Stimulated activated CD4-positive, alpha-beta T cell treated with anti-CD3 and anti-CD28 coated beads, TNF-alpha, amount 100 ng/mL, for 24 hours (primary cell): ENCODE measurements around the gene ABCA7.

ENCODE experiments used
- DNase-seq, 3 experiments: peaks; one replicate each; pipeline ENCODE4 v3.0.0-alpha.2; 2020; ENCODE audit warnings: low read depth in 3 of 3

Gene ABCA7

GRCh38 chr19:1002600-1002999, 37.3 kb upstream of the ABCA7 start:
- DNase-seq, result no peak

- DNase-seq, result no peak
Observed at GRCh38 chr19:1003283-1003682, 36.6 kb upstream of the ABCA7 start.

- DNase-seq, result no peak
Observed at GRCh38 chr19:1004204-1004802, 35.6 kb upstream of the ABCA7 start.

GRCh38 chr19:1004803-1005664, 34.9 kb upstream of the ABCA7 start:
- no peak for DNase-seq

- DNase-seq, result no peak
Observed at GRCh38 chr19:1006711-1007398, 33.1 kb upstream of the ABCA7 start.

GRCh38 chr19:1007399-1008251, 32.3 kb upstream of the ABCA7 start:
- no peak for DNase-seq

GRCh38 chr19:1008268-1009040, 31.5 kb upstream of the ABCA7 start:
- DNase-seq, result no peak

GRCh38 chr19:1009041-1009980, 30.6 kb upstream of the ABCA7 start:
- no peak for DNase-seq

- no peak for DNase-seq
Observed at GRCh38 chr19:1009981-1010538, 29.8 kb upstream of the ABCA7 start.

- no peak for DNase-seq
Observed at GRCh38 chr19:1010586-1011510, 29.1 kb upstream of the ABCA7 start.

- no peak for DNase-seq
Observed at GRCh38 chr19:1011831-1012333, 28.0 kb upstream of the ABCA7 start.

GRCh38 chr19:1012334-1012733, 27.6 kb upstream of the ABCA7 start:
- DNase-seq, result no peak

GRCh38 chr19:1013218-1013617, 26.7 kb upstream of the ABCA7 start:
- DNase-seq, result no peak

GRCh38 chr19:1014161-1015060, 25.5 kb upstream of the ABCA7 start:
- DNase-seq, result no peak

- DNase-seq, result no peak
Observed at GRCh38 chr19:1015061-1015781, 24.7 kb upstream of the ABCA7 start.

GRCh38 chr19:1015782-1016646, 23.9 kb upstream of the ABCA7 start:
- DNase-seq, result no peak
